ENCODE data around the gene NCK1.

The NCK1 gene

DNA sequence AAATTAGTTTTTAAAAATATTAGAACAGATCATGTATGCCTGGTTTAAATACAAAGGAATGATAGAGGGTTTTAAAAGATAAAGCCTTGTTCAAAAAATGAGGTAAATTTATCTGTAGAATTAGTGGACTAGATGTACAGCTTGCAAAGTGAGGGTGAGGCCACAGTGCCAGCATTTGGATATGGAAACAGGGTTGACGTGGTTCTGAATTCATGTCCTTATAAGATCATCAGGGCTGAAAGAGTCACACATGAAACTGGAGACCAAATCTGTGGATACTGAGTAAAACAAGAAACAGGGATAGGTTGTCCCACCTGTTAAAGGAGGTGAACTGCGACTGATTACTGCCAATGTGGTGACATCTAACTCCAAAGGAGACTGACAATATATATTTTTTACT is 46.3 kb downstream of the NCK1 start:
- no peak for DNase-seq (ENCODE audit: low read depth in 3 of 3)

DNA sequence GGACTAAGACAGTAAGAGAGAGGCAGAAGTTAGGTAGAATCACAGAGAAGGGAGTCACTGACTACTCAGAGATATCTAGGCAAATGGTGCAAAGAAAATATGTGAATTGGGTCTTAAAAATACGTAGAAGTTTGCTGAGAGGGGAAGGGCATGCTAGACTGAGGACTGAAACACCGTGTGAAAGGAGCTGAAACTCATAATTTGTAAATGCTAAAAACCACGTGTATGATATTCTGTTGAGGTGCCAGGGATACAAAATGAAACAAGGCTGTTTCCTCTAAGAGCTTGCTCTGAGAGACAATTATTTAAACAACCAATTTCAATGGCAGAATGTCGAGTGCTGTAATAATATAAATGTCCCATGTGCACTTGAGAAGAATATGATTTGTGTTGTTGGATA is 47.2 kb downstream of the NCK1 start:
- no peak for DNase-seq (ENCODE audit: low read depth in 3 of 3)

DNA sequence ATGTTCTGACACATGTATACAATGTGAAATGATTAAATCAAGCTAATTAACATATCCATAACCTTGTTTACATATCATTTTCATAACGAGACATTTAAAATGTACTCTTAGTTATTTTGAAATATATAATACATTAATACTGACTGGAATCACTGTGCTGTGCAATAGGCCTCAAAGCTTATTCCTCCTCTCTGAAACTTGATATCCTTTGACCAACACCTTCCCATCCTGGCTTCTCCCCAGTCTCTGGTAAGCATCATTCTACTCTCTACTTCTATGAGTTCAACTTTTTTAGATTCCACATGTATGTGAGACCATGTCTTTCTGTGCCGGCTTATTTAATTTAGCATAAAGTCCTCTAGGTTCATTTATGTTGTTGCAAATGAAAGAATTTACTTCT is 48.7 kb downstream of the NCK1 start:
- DNase-seq (ENCODE audit: low read depth in 3 of 3): no peak

DNA sequence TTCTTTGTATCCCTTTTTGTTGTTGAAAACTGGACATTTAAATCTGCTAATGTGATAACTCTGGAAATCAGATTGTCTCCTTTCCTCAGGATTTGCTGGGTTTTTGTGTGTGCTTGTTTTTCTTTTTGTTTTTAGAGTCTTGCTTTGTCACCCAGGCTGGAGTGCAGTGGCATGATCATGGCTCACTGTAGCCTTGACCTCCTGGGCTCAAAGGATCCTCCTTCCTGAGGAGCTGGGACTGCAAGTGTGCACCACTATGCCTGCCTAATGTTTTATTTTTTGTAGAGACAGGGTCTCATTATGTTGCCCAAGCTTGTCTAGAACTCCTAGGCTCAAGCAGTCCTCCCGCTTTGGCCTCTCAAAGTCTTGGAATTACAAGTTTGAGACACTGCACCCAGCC is 51.2 kb downstream of the NCK1 start:
- no peak for DNase-seq (ENCODE audit: low read depth in 3 of 3)

DNA sequence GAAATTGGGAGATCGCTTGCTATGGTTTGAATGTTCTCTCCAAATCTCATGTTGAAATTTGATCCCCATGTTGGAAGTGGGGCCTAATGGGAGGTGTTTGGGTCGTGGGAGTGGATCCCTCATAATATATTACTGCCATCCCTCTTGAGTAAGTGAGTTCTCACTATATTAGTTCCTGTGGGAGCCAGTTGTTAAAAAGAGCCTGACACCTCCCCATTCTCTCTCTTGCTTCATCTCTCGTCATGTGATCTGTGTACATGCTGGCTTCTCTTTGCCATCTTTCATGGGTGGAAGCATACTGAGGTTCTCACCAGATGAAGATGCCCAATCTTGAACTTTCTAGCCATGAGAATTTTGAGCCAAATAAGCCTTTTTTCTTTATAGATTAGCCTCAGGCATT is 52.7 kb downstream of the NCK1 start:
- DNase-seq (ENCODE audit: low read depth in 3 of 3): no peak

DNA sequence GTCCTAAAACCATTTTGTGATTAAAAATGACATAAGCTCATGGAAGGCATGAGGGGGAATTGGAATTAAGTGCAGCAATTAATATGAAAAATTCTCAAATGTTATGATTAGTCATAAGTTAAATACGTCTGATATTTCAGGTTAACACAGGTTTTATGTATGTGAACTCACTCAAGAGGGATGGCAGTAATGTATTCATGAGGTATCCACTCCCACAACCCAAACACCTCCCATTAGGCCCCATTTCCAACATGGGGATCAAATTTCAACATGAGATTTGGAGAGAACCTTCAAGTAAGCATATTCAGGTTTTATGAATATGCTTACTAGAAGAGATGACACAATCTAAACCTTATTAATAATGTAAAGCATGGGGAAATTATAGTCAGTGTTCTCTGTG is 54.2 kb downstream of the NCK1 start:
- no peak for DNase-seq (ENCODE audit: low read depth in 3 of 3)

DNA sequence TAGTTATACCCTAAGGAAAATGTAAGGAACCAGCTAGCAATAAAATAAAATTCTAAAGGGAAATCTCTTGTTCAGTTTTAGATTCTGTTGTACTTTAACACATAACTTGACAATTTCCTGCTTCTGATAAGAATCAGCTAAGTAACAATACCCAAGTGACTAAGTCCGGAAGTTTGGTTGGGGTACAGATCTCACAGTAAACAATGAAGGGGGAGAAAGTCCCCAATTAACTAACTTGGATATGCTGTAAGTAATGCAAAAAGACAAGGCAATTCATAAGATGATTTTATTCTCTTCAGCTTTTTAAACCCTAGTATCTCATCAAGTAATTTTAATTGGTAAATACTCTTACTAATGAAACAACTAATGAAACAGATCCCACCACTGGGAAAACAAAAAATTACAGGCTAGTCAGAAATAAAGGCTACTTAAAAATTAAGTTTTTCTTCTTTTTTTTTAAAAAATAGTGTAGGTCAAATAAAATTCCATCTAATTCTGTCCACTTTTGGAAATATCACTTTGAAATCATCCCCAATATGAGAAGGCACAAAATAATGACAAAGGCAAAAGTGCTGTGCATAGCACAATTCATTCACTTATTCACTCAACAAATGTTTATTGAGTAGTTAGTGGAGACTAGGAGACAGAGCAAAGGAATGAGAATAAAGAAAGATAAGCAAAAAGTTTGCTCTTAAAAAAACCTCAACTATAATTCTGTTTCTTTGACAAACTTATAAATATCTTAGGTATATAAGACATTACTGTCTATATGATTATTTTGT is 58.0 kb downstream of the NCK1 start:
- no peak for DNase-seq (ENCODE audit: low read depth in 3 of 3)

DNA sequence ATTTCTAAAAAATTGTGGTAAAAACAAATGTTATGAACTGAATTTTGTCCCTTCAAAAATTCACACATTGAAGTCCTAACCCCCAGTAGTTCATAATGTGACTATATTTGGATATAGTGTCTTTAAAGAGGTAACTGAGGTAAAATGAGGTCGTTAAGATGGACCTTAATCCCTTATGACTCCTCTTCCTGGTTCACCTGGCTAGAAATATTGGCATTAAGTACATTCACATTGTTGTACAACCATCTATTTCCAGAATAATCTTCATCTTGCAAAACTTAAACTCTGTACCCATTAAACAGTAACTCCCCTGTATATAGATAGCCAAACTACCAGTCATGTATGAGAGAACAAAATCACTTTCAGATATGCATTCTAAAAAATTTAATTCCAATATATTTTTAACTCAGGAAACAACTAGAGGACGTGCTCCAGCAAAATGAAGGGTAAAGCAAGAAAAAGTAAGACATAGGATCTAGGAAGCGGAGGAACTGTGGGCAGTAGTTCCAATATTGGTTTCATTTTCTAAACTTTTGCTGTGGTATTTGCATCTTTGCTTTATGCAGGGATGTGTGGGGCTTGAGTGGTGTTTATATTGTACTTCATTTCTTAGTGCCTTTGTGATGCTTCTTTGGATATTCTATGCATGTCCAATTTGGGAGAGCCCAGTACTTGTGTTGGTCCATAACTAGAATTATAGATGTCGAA is 59.0 kb downstream of the NCK1 start:
- DNase-seq (ENCODE audit: low read depth in 3 of 3): no peak

DNA sequence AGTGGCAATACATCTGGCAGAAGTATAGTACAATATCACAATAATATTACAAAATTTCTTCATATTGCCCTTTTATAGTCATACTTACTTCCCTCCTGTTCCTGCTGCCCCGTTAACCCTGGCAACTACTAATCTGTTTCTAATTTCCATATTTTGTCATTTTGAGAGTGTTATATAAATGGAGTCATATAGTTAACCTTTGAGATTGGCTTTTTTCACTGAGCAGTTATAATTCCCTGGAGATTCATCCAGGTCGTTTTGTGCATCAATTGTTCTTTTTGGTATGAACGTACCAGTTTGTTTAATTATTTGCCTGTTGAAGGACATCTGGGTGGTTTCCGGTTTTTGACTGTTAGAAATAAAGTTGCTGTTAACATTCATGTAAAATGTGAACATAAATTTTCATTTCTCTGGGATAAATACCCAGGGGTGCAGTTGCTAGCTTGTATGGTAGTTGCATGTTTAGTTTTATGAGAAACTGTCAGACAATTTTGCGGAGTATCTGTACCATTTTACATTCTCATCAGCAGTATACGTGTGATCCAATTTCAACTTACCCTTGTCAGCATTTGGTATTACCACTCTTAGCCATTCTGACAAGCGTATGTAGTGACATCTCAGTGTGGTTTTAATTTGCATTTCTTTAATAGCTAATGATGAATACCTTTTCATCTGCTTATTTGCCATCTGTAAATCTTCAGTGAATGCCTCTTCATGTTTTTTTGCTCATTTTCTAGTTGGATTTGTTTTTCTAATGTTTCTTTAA is 63.6 kb downstream of the NCK1 start:
- no peak for DNase-seq (ENCODE audit: low read depth in 3 of 3)

DNA sequence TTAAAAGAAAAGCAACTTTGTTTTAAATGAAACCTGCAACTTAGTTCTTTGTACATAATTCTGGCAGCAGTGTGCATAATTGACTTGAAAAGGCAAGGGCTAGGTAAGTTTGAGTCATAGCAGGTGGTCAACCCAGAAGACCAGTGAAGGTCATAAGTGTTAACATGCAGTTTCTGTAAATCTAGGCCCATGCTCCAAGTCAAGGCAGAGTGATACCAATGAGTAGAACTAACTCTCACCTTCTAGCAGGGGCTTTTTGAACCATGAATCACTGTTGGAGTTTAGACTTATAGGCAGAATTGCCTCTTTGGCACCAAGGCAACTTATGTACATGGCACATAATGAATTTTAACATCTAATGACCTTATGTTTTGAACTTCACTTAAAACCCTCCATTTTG is 66.2 kb downstream of the NCK1 start:
- no peak for DNase-seq (ENCODE audit: low read depth in 3 of 3)

DNA sequence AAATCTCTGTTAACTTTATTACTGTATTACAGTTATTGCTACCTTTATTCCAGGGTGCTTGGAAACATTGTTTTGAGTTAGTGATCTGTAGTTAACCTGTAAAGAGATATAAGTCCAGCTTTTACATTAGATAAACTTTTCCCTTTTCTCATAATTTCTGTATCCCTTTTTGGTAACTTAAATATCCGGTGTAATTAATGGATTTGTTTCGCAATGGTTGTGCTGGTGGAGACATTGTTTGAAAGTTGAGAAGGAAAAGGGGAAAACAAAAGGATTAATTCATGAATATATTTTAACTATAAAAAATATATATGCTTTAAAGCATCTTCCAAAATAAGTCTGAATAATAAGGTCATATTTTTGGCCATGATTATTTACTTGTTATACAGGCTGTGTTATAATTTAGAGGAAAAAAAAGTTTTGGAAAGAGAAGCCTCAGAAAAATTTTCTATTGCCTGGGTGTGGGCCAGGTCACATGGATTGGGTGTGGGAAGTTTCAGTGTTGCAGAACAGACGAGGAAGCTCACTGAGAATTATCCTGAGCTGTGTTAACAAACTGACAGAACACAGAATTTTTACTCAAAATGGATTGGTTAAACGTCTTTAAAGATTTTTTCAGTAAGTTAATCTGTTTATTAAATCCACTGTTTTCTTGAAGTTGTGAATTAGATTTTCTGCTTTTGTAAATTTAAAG is 68.1 kb downstream of the NCK1 start:
- no peak for DNase-seq (ENCODE audit: low read depth in 3 of 3)

DNA sequence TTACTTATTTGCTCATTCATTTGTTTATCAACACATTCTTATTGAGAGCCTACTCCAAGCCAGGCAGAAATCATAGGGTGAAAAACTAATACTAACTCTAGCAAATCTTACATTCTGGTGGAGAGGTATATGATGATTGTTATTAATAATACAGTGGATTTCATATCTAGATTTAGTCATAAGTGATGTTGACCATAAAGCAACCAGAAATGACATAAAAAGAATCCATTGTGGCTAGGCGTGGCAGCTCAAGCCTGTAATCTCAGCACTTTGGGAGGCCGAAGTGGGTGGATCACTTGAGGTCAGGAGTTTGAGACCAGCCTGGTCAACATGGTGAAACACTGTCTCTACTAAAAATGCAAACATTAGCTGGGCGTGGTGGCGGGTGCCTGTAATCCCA is 69.6 kb downstream of the NCK1 start:
- DNase-seq (ENCODE audit: low read depth in 3 of 3): no peak

DNA sequence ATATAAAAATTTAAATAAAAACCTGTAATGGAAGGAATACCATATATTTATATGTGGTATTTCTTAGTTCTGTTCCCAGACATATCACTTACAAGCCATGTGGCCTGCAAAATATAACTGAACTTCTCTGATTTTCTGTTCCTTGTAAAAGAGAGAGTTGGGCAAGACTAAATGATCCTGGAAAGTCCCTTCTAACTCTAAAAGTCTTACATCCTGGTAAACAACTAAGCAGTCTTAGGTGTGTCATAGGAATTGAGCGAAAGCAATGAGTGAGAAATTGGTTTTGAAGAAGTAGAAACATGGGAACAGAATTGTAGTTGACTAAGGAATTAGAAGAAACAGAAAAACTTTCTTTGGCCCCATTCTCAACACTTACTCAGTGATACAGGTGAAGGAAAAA is 70.5 kb downstream of the NCK1 start:
- no peak for DNase-seq (ENCODE audit: low read depth in 3 of 3)

DNA sequence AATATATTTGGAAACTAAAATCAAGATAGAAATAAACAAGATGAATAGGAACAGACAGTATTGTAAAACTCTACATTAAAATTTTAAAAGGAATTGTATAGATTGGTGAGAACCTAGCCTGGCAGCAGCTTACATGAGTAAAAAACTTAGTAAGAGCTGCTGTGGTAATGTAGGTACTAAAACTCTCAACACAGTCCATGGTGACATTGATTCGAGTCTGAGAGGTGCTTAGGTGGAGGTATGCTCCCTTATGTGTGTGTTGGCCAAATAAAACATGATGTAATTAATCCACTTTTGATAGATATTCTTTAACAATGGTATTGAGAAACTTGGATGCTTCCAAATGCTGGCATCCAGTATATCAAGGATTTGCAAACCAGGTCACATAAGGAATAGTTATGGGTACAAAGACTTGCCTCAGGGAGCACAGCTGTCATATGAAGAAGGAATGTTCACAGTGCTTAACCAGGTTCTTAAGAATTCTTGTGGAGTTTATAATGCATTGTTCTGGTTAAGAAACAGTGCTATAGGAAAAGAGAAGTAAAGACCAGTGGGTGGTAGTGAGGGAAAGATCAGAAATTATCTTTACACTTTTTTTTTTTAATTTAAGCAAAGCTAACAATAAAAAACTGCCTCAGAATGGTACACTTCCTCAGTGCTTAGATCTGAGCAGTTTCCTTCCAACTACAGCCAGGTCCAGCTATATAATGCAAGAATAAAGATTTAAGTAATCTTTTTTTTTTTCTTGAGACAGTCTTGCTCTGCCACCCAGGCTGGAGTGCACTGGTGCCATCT is 71.2 kb downstream of the NCK1 start:
- no peak for DNase-seq (ENCODE audit: low read depth in 3 of 3)

DNA sequence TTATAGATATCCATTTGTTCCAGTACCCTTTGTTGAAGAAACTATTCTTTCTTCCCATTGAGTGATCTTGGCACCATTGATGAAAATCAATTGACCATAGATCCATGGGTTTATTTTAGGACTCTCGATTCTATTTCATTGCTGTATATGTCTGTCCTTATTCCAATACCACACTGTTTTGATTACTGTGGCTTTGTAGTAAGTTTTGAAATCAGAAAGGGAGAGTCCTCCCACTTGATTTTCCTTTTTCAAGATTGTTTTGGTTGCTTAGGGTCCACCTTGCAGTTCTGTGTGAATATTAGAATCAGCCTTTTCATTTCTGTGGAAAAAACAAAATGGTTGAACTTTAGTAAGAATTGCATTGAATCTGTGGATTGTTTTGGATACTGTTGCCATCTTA is 75.2 kb downstream of the NCK1 start:
- no peak for DNase-seq (ENCODE audit: low read depth in 3 of 3)

DNA sequence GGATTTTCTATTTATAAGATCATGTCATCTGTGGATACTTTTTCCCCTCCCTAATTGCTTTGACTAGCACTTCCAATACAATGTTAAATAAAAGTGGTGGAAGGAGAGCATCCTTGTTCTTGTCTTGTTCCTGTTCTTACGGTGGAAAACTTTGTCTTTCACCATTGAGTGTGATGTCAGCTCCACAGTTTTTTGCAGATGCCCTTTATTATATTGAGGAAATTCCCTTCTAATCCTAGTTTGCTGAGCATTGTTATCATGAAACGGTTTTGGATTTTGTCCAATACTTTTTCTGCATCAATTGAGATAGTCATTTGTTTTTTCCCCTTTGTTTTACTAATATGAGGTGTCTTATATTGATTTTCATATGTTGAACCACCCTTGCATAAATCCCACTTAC is 75.8 kb downstream of the NCK1 start:
- DNase-seq (ENCODE audit: low read depth in 3 of 3): no peak

DNA sequence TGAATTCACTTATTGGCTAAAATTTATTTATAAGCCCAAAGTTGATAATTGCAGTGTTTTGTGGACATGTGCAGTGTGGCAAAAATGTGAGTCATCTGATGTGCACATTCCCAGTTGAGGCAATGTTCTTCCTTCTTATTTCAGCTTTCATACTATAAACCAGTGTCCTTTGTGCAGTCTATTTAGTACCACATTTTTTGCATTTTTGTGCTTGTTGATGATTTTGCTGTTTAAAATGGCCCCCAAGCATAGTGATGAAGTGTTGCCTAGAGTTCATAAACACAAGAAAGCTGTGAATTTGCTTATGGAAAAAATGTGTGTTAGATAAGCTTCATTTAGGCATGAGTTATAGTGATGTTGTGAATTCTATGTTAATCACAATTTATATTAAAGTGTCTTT is 76.3 kb downstream of the NCK1 start:
- no peak for DNase-seq (ENCODE audit: low read depth in 3 of 3)

DNA sequence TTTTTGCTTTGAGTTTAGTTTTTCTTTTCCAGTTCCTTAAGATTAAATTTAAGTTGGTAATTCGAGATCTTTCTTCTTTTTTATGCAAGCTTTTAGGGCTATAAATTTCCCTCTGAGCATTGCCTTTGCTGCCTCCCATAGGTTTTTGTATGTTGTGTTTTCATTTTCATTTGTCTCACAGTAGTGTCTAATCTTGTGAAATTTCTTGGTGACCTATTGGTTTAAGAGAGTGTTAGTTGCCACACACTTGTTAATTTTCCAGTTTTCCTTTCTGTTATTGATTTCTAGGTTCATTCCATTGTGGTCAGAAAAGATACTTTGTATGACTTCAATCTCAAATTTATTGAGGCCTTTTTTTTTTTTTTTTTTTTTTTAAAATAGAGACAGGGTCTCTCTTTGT is 77.5 kb downstream of the NCK1 start:
- no peak for DNase-seq (ENCODE audit: low read depth in 3 of 3)

DNA sequence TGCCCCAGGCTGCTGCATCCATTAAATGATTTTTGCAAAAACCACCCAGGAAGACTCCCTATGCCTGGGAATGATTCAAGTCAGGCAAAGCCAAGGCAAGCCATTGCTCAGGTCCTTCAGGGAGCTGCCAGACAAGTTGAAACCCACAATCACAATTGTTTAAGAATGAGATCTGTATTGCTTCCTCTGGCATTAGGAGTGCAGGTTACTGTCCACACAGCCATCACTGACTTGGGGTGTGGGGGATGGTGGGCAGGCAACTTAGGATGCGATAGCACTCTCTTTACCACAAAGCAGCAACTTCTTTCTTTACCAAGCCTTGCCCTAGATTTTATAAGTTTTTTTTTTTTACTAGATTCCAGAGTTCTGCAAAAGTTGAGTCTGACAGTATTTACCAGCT is 80.8 kb downstream of the NCK1 start:
- no peak for DNase-seq (ENCODE audit: low read depth in 3 of 3)

DNA sequence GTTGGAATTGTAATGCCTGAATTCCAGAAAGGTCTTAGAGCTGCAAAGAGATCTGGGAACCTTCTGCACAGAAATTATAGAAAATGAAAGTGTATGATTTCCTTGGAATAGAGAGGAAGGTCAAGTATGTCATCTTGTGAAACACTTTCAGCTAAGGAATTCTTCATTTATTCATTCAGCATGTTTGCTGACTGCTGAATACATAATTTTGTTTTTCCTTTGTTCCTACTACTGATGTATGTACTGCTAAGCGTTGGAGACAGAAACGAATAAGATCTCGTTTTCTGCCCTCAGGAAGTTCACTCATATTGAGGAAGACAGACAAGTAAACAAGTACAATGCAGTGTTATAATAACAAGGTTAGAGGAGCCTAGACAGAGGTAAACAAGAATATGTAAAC is 81.4 kb downstream of the NCK1 start:
- DNase-seq (ENCODE audit: low read depth in 3 of 3): no peak

DNA sequence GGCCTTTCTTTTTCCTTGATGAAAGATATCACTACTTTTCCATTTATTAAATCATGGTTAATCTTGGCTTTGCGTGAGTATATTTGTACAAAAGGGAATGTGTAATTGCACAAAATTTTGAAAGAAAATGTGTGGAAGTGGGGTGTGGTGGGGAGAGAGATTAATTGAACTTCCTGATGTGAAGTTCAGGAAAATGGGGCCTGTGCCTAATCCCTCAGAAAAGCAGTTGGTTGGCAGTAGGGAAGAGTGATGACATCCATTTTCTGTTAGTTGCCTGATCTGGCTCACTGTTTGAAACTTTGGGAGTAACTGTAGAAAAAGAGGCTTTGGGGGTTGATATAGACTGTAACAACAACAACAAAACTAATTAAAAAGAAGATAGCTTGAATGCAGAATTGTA is 85.0 kb downstream of the NCK1 start:
- DNase-seq (ENCODE audit: low read depth in 3 of 3): no peak

DNA sequence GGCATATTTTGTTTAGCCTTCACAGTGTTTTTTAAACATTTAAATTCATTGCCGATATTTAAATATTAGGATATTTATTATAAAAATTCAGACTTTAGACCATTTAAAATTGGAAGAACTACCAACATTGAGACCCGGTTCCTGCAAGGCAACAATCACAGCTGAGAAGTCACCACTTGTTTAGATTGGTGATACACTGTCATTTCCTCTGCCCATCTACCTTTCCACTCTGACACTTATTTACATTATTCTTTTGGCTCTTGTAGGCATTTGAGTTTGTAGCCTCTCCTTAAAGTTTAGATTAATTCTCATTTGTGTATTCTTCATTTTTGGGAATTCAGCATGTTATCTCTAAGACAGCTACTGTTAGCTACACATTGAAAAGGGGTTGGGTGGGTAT is 85.5 kb downstream of the NCK1 start:
- no peak for DNase-seq (ENCODE audit: low read depth in 3 of 3)
